Endothelial cell of umbilical vein (primary cell): ENCODE data around the gene KCNK15. TPM values are rescaled to one million over a fixed set of nuclear protein-coding genes. Genes with fewer than 3 reads are reported as not detected.

Experiments
- BruUV-seq: library from RNA; stranded (reverse); fragments of 400-500 nt; replicated peaks from 2 replicates; lab custom pipeline; 2021; lab: Mats Ljungman, UMichigan
- CTCF ChIA-PET: fragments of 300-600, 350-600 bp; sonication (Branson Sonifier 250); formaldehyde crosslinking; loops from one replicate; lab custom pipeline; 2021; ENCODE audit warnings: antibody characterized with exemption, inconsistent platforms; lab: Charles Lee
- POLR2A ChIA-PET: fragments of 300-600, 350-600 bp; sonication (Branson Sonifier 250); formaldehyde crosslinking; loops from one replicate; lab custom pipeline; 2021; ENCODE audit warnings: antibody characterized with exemption, inconsistent platforms; lab: Charles Lee
- DNase-seq: peaks from one replicate; pipeline ENCODE4 v3.0.0-alpha.2; 2011; ENCODE audit warnings: low read depth, low spot score
- FAIRE-seq: peaks from 2 replicates; lab custom pipeline; 2011; peaks lifted over from hg19 to GRCh38; lab: Jason Lieb, UNC
- H2AFZ ChIP-seq: 2 replicates; pipeline ENCODE4 v1.6.0; 2012; ENCODE audit warnings: low read depth, low read length, control low read depth, inconsistent platforms
- H3K27ac ChIP-seq: 2 replicates; pipeline ENCODE4 v1.5.1; 2011; ENCODE audit warnings: low read depth, mild to moderate bottlenecking, control low read depth, low read length, moderate library complexity; ENCODE audit not compliant: insufficient read depth
- H3K27me3 ChIP-seq, 2 experiments: 2 replicates each; pipeline versions ENCODE4 v1.6.0 to v1.6.1; 2011; ENCODE audit warnings: low read length in 2 of 2, mixed read lengths in 1 of 2; ENCODE audit not compliant: control insufficient read depth in 2 of 2, insufficient read depth in 2 of 2
- H3K36me3 ChIP-seq, 2 experiments: 2 replicates in 1 of 2; 3 replicates in 1 of 2; pipeline ENCODE4 v1.5.1; 2011; ENCODE audit warnings: low read length in 2 of 2, mild to moderate bottlenecking in 1 of 2, moderate library complexity in 1 of 2; ENCODE audit not compliant: control insufficient read depth in 2 of 2, insufficient read depth in 2 of 2; ENCODE audit errors: extremely low read depth in 1 of 2
- H3K4me1 ChIP-seq: 3 replicates; pipeline ENCODE4 v1.5.1; 2011; ENCODE audit warnings: mild to moderate bottlenecking, low read length; ENCODE audit not compliant: control insufficient read depth, insufficient read depth; ENCODE audit errors: extremely low read depth
- H3K4me2 ChIP-seq: 2 replicates; pipeline ENCODE4 v1.6.1; 2011; ENCODE audit warnings: low read length, control low read depth, mixed read lengths; ENCODE audit not compliant: insufficient read depth
- H3K4me3 ChIP-seq, 3 experiments: fragments of 200-600 bp in 1 of 3; sonication (generic), shearing (Covaris generic) in 1 of 3; replicated peaks in 1 of 3; 2 replicates each; pipeline ENCODE4 v1.5.1; 2011 to 2016; ENCODE audit warnings: control low read depth in 3 of 3, low read length in 3 of 3, mild to moderate bottlenecking in 2 of 3, inconsistent platforms in 1 of 3, low read depth in 1 of 3, moderate library complexity in 1 of 3; ENCODE audit not compliant: insufficient read depth in 1 of 3
- H3K79me2 ChIP-seq: 2 replicates; pipeline ENCODE4 v1.6.0; 2012; ENCODE audit warnings: low read length, inconsistent platforms; ENCODE audit not compliant: control insufficient read depth, insufficient read depth
- H3K9ac ChIP-seq: replicated peaks from 2 replicates; pipeline ENCODE3; 2011; ENCODE audit warnings: low read length, control low read depth; ENCODE audit not compliant: insufficient read depth; ENCODE audit errors: extremely low read depth
- H3K9me1 ChIP-seq: replicated peaks from 3 replicates; pipeline ENCODE4 v1.6.0; 2011; ENCODE audit warnings: mild to moderate bottlenecking, low read length; ENCODE audit not compliant: control insufficient read depth, insufficient read depth; ENCODE audit errors: extremely low read depth
- H3K9me3 ChIP-seq: replicated peaks from 2 replicates; pipeline ENCODE4 v1.5.1; 2012; ENCODE audit warnings: low read length, inconsistent platforms; ENCODE audit not compliant: control insufficient read depth, insufficient read depth
- H4K20me1 ChIP-seq: replicated peaks from 2 replicates; pipeline ENCODE3; 2011; ENCODE audit warnings: mild to moderate bottlenecking, low read length; ENCODE audit not compliant: control insufficient read depth, insufficient read depth; ENCODE audit errors: extremely low read depth
- CTCF ChIP-seq, 2 donors: IDR thresholded peaks; 1 replicate in 1 of 2; 2 replicates in 1 of 2; pipeline ENCODE4 v1.5.1; 2011; ENCODE audit warnings: low read length in 2 of 2, mild to moderate bottlenecking in 2 of 2, moderate library complexity in 2 of 2, control low read depth in 1 of 2, inconsistent platforms in 1 of 2, low read depth in 1 of 2; ENCODE audit not compliant: insufficient read depth in 1 of 2; ENCODE audit errors: extremely low read depth in 1 of 2
- EZH2 ChIP-seq: IDR thresholded peaks from 2 replicates; pipeline ENCODE4 v1.6.1; 2012; ENCODE audit warnings: borderline replicate concordance, low read depth, mild to moderate bottlenecking, moderate library complexity, low read length, inconsistent platforms; ENCODE audit not compliant: severe bottlenecking
- FOS ChIP-seq: IDR thresholded peaks from 2 replicates; pipeline ENCODE4 v1.6.1; 2011; ENCODE audit warnings: mild to moderate bottlenecking, low read length, moderate library complexity, borderline replicate concordance; ENCODE audit not compliant: insufficient read depth
- GATA2 ChIP-seq: IDR thresholded peaks from 2 replicates; pipeline ENCODE4 v1.7.0; 2011; ENCODE audit warnings: low read depth, mild to moderate bottlenecking, moderate library complexity, mixed read lengths, low read length; ENCODE audit not compliant: insufficient read length, insufficient read depth
- JUN ChIP-seq: IDR thresholded peaks from 2 replicates; pipeline ENCODE4 v1.6.1; 2011; ENCODE audit warnings: borderline replicate concordance, low read depth; ENCODE audit not compliant: insufficient read length, insufficient read depth
- MYC ChIP-seq: IDR thresholded peaks from one replicate; pipeline ENCODE4 v1.6.1; 2011; ENCODE audit warnings: mild to moderate bottlenecking, low read depth, low read length
- POLR2A ChIP-seq: IDR thresholded peaks from 2 replicates; pipeline ENCODE4 v1.6.1; 2012; ENCODE audit warnings: low read depth, mild to moderate bottlenecking, control low read depth, low read length
- POLR2AphosphoS5 ChIP-seq: IDR thresholded peaks from 2 replicates; pipeline ENCODE4 v1.6.1; 2012; ENCODE audit warnings: low read depth, mild to moderate bottlenecking, control low read depth, low read length, moderate library complexity; ENCODE audit not compliant: insufficient read depth
- dilution Hi-C: fragments of 300-500 bp; cut with MboI; formaldehyde crosslinking; loops from one replicate; pipeline ENCODE4 v1.15.0; 2019; ENCODE audit warnings: low sequenced_read_pairs; ENCODE audit not compliant: extremely low pct_ligation_motif_present
- intact Hi-C: fragments of 100-400 bp; cut with micrococcal nuclease; formaldehyde crosslinking; loops from one replicate; pipeline ENCODE4 v1.10.0; 2022
- polyA plus RNA-seq, 4 experiments: library from polyadenylated mRNA; depleted of rRNA in 3 of 4; stranded (reverse) in 3 of 4; unstranded in 1 of 4; fragments of >200 nt; gene quantifications; 2 replicates each; pipeline versions ENCODE4 v1.2.1 to v1.2.3, GENCODE V29; 2011 to 2012; ENCODE audit warnings: missing spikeins in 1 of 4
- total RNA-seq: library from RNA; stranded (reverse); gene quantifications from 2 replicates; pipeline ENCODE4 v1.2.3, GENCODE V29; 2021
- TF ChIP-seq, protein P1 (sequence below): IDR thresholded peaks from 2 replicates; pipeline ENCODE4 v1.6.1; 2011; ENCODE audit not compliant: insufficient read depth, insufficient read length

KCNK15 gene
- total and polyA plus RNA-seq, 2 donors (not counting 3 experiments of a cell fraction or from before 2014, with no cell fraction given) = 0.06 TPM; not detected in 1

DNA sequence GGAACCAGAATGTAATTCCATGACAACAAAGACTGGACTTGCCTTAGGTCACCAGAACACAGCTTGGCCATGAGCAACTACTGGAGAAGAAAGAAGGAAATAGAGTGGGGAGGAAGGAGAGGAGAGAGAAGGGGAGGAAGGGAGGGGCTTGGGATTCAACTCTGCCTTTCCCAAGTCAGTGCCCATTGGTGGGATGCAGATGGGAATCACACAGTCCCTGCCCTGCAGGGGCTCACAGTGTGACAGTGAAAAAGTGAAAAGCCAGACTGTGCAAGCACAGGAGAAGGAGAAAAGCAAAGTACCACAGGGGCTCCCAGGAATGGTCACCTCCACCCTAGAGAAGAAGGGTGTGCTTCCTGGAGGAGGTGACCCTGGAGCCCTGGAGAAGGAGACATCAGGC, 50.6 kb downstream of the KCNK15 start:
- no peaks in the 10 kb centered on the region for H3K9me1 ChIP-seq
- POLR2A ChIA-PET = no interaction called here
- dilution Hi-C loops (no loop called here), intact Hi-C loops (no loop called here)
- H3K4me1 ChIP-seq = no peaks in the 10 kb centered on the region
- H3K4me2 ChIP-seq = no peak overlapping the region
- no peaks in the 10 kb centered on the region for H3K9me3 ChIP-seq
- FAIRE-seq = no peak
- no TSS peak for BruUV-seq
- H3K9ac ChIP-seq = no peak overlapping the region
- no peak overlapping the region for H3K27ac ChIP-seq
- H2AFZ ChIP-seq = no peak overlapping the region
- no peaks in the 10 kb centered on the region for H4K20me1 ChIP-seq
- no peaks in the 10 kb centered on the region for H3K36me3 ChIP-seq
- peaks cover 2 to 3% of the 10 kb centered on the region in 2 experiments for H3K27me3 ChIP-seq
- DNase-seq = no peak
- no peaks in the 10 kb centered on the region for H3K79me2 ChIP-seq
- CTCF ChIA-PET = no interaction called here
- TF ChIP-seq POLR2AphosphoS5 (no peak), FOS (no peak), POLR2A (no peak), JUN (no peak), CTCF (IDR thresholded peaks at IDR 0.05; ENCODE audit: extremely low read depth in 1 of 2, insufficient read depth in 1 of 2, low read depth in 1 of 2, low read length in 2 of 2) (no peak), GATA2 (no peak), EZH2 (no peak), MYC (no peak)
- TF ChIP-seq, protein P1, sequence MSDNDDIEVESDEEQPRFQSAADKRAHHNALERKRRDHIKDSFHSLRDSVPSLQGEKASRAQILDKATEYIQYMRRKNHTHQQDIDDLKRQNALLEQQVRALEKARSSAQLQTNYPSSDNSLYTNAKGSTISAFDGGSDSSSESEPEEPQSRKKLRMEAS = no peak
- H3K4me3 ChIP-seq = no peak overlapping the region
